OCI-LY1 (cell line): ENCODE measurements around the gene SLN.

Source experiments
- H2AFZ ChIP-seq: fragments of 200-600 bp; sonication (generic), shearing (Covaris generic); 2 replicates; pipeline ENCODE4 v1.6.0; 2014; ENCODE audit warnings: antibody characterized with exemption, mild to moderate bottlenecking, low read length
- H3F3A ChIP-seq: fragments of 200-600 bp; sonication (generic), shearing (Covaris generic); 2 replicates; pipeline ENCODE4 v1.6.0; 2014; ENCODE audit warnings: mild to moderate bottlenecking, antibody characterized with exemption, low read length, moderate library complexity; ENCODE audit not compliant: insufficient read depth
- H3K27ac ChIP-seq: fragments of 200-600 bp; sonication (generic); 2 replicates; pipeline ENCODE4 v1.5.1; 2014; ENCODE audit warnings: low read length, mixed run types, mild to moderate bottlenecking, low read depth; ENCODE audit not compliant: poor library complexity, severe bottlenecking
- H3K27me3 ChIP-seq: fragments of 200-600 bp; sonication (generic); 2 replicates; pipeline ENCODE4 v1.6.0; 2014; ENCODE audit warnings: antibody characterized with exemption, mild to moderate bottlenecking, low read length, moderate library complexity; ENCODE audit not compliant: insufficient read depth
- H3K36me3 ChIP-seq: fragments of 200-600 bp; sonication (generic); 2 replicates; pipeline ENCODE4 v1.6.1; 2014; ENCODE audit warnings: mild to moderate bottlenecking, antibody characterized with exemption, low read length, moderate library complexity, mixed read lengths; ENCODE audit not compliant: insufficient read depth
- H3K4me1 ChIP-seq: fragments of 200-600 bp; sonication (generic); 2 replicates; pipeline ENCODE4 v1.5.1; 2014; ENCODE audit warnings: mild to moderate bottlenecking, low read length, moderate library complexity; ENCODE audit not compliant: insufficient read depth, severe bottlenecking
- H3K4me2 ChIP-seq: fragments of 200-600 bp; sonication (generic), shearing (Covaris generic); 2 replicates; pipeline ENCODE4 v1.6.1; 2014; ENCODE audit warnings: low read length
- H3K4me3 ChIP-seq: fragments of 200-600 bp; sonication (generic); 2 replicates; pipeline ENCODE4 v1.5.1; 2014; ENCODE audit warnings: low read length, low read depth, mild to moderate bottlenecking, mixed read lengths; ENCODE audit not compliant: poor library complexity, severe bottlenecking
- H3K79me2 ChIP-seq: fragments of 200-600 bp; shearing (Covaris generic); 2 replicates; pipeline ENCODE4 v1.6.1; 2016; ENCODE audit warnings: mixed run types, low read length, mixed read lengths; ENCODE audit not compliant: insufficient read depth
- H3K9ac ChIP-seq: fragments of 200-600 bp; sonication (generic), shearing (Covaris generic); 2 replicates; pipeline ENCODE4 v1.6.1; 2014; ENCODE audit warnings: mild to moderate bottlenecking, low read length, mixed read lengths
- H3K9me2 ChIP-seq: fragments of 200-600 bp; sonication (generic), shearing (Covaris generic); 2 replicates; pipeline ENCODE4 v1.6.1; 2014; ENCODE audit warnings: low read depth, mild to moderate bottlenecking, low read length, mixed read lengths
- H3K9me3 ChIP-seq: fragments of 200-600 bp; shearing (Covaris generic); 2 replicates; pipeline ENCODE4 v1.6.1; 2014; ENCODE audit warnings: low read length, mixed read lengths
- H4K20me1 ChIP-seq: fragments of 200-600 bp; sonication (generic), shearing (Covaris generic); 2 replicates; pipeline ENCODE4 v1.6.0; 2016; ENCODE audit warnings: mild to moderate bottlenecking, low read length; ENCODE audit not compliant: insufficient read depth
- EZH2 ChIP-seq: fragments of 200-600 bp; sonication (generic), shearing (Covaris generic); IDR thresholded peaks from 2 replicates; pipeline ENCODE4 v1.8.0; 2017; ENCODE audit warnings: borderline replicate concordance, mixed run types, mild to moderate bottlenecking, antibody characterized with exemption, low read length, moderate library complexity, mixed read lengths
- TF ChIP-seq, protein P1 (sequence below): fragments of 200-600 bp; sonication (generic), shearing (Covaris generic); IDR thresholded peaks from 2 replicates; pipeline ENCODE4 v1.5.1; 2017; ENCODE audit warnings: mild to moderate bottlenecking, antibody characterized with exemption, low read length, moderate library complexity, mixed read lengths

The SLN gene

DNA sequence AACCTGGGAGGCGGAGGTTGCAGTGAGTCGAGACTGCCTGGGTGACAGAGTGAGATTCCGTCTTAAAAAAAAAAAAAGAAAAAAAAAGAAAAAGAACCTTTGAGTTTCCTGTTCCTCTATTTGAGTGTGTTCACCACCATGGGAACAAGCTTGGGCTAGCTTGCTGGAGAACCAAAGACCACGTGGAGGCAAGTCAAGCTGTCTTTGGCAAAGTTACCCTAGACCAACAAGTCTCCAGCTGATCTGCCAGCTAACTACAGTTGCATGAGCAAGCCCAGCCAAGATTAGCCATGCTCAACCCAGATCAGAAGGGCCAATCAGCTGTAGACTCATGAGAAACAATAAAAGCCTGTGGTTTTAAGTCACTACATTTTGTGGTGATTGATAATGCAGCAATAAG lies 29.7 kb downstream of the SLN start:
- TF ChIP-seq EZH2: no peak
- TF ChIP-seq, protein P1, sequence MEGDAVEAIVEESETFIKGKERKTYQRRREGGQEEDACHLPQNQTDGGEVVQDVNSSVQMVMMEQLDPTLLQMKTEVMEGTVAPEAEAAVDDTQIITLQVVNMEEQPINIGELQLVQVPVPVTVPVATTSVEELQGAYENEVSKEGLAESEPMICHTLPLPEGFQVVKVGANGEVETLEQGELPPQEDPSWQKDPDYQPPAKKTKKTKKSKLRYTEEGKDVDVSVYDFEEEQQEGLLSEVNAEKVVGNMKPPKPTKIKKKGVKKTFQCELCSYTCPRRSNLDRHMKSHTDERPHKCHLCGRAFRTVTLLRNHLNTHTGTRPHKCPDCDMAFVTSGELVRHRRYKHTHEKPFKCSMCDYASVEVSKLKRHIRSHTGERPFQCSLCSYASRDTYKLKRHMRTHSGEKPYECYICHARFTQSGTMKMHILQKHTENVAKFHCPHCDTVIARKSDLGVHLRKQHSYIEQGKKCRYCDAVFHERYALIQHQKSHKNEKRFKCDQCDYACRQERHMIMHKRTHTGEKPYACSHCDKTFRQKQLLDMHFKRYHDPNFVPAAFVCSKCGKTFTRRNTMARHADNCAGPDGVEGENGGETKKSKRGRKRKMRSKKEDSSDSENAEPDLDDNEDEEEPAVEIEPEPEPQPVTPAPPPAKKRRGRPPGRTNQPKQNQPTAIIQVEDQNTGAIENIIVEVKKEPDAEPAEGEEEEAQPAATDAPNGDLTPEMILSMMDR: no peak
- H3K79me2 ChIP-seq: no peaks in the 10 kb centered on the region
- H3K27ac ChIP-seq: no peak overlapping the region
- H3K27me3 ChIP-seq: no peaks in the 10 kb centered on the region
- H2AFZ ChIP-seq: no peak overlapping the region
- no peaks in the 10 kb centered on the region for H3K9me2 ChIP-seq
- H3K4me1 ChIP-seq: no peaks in the 10 kb centered on the region
- H3F3A ChIP-seq: no peaks in the 10 kb centered on the region
- no peaks in the 10 kb centered on the region for H3K9me3 ChIP-seq
- H3K4me3 ChIP-seq: no peak overlapping the region
- H3K9ac ChIP-seq: no peak overlapping the region
- H3K4me2 ChIP-seq: no peak overlapping the region
- H3K36me3 ChIP-seq: no peaks in the 10 kb centered on the region
- H4K20me1 ChIP-seq: no peaks in the 10 kb centered on the region

GRCh38 chr11:107679255-107680024 lies 32.4 kb downstream of the SLN start:
- Histone ChIP-seq H3K4me1 (no peaks in the 10 kb centered on the region), H3K4me3 (no peak overlapping the region), H3K9me3 (no peaks in the 10 kb centered on the region), H3F3A (no peaks in the 10 kb centered on the region), H3K9me2 (no peaks in the 10 kb centered on the region), H3K79me2 (no peaks in the 10 kb centered on the region), H2AFZ (no peak overlapping the region), H4K20me1 (no peaks in the 10 kb centered on the region), H3K4me2 (no peak overlapping the region), H3K27me3 (no peaks in the 10 kb centered on the region), H3K9ac (no peak overlapping the region), H3K27ac (no peak overlapping the region), H3K36me3 (no peaks in the 10 kb centered on the region)
- TF ChIP-seq, protein P1: no peak
- TF ChIP-seq EZH2: no peak

- H3K27ac ChIP-seq: no peak overlapping the region
- H3K27me3 ChIP-seq: no peaks in the 10 kb centered on the region
- H3K4me1 ChIP-seq: no peaks in the 10 kb centered on the region
- no peaks in the 10 kb centered on the region for H3F3A ChIP-seq
- H3K9me3 ChIP-seq: no peaks in the 10 kb centered on the region
- no peak overlapping the region for H3K9ac ChIP-seq
- H4K20me1 ChIP-seq: no peaks in the 10 kb centered on the region
- H2AFZ ChIP-seq: no peak overlapping the region
- no peaks in the 10 kb centered on the region for H3K36me3 ChIP-seq
- H3K4me2 ChIP-seq: no peak overlapping the region
- no peaks in the 10 kb centered on the region for H3K9me2 ChIP-seq
- H3K4me3 ChIP-seq: no peak overlapping the region
- TF ChIP-seq, protein P1: no peak
- TF ChIP-seq EZH2: no peak
- H3K79me2 ChIP-seq: no peaks in the 10 kb centered on the region
Observed at GRCh38 chr11:107678632-107678971, 33.3 kb downstream of the SLN start.
